Suppressor macrophage treated with lipopolysaccharide for 4 hours (primary cell): ENCODE measurements around the gene PDRG1.

Experiments used
- DNase-seq: peaks from one replicate; pipeline ENCODE4 v3.0.0-alpha.2; 2020

Gene PDRG1

GRCh38 chr20:31951530-31952453 is at the start of gene PDRG1:
PDRG1 (minus strand) TSS chr20:31952046; CDS start chr20:31951961, 85 bp downstream.
- DNase-seq = peak; percentile 100

GRCh38 chr20:31998246-31998645 is 46.4 kb upstream of the PDRG1 start:
- DNase-seq = no peak

GRCh38 chr20:31996996-31997395 is 45.1 kb upstream of the PDRG1 start:
- DNase-seq = no peak

DNA sequence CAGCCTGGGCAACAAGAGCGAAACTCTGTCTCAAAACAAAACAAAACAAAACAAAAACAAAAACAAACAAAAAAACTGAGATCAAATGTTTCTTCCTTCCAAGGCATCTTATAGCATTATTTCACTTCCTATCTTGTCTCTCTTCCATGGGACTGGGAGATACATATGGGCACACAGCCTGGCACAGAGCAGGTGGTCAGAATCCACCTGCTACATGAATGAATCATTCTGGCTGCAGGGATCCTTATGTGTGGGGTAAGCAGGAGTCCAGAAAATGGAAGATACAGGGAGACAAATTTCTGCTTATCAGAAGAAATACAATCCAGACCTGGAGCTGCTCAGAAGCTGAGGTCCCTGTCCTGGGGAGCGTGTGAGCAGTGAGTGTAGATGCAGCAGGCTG is 40.2 kb upstream of the PDRG1 start:
- no peak for DNase-seq

DNA sequence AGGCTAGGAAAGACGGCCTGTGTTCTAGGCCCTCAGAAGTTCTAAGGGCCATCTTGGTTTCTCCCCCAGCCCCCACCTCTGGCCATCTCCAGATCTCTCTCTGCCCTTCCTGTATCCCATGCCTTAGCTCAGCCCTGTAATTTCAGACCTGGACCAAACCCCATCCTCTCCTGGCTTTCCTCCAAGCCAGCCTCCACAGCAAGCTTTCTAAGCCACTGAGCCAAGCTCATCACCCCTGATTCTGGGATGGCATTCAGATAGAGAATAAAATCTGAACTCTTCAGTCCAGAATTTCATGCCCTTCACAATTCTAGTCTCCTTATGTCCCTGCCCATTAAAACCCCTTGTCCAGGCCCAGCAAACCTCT is 39.5 kb upstream of the PDRG1 start:
- no peak for DNase-seq

DNA sequence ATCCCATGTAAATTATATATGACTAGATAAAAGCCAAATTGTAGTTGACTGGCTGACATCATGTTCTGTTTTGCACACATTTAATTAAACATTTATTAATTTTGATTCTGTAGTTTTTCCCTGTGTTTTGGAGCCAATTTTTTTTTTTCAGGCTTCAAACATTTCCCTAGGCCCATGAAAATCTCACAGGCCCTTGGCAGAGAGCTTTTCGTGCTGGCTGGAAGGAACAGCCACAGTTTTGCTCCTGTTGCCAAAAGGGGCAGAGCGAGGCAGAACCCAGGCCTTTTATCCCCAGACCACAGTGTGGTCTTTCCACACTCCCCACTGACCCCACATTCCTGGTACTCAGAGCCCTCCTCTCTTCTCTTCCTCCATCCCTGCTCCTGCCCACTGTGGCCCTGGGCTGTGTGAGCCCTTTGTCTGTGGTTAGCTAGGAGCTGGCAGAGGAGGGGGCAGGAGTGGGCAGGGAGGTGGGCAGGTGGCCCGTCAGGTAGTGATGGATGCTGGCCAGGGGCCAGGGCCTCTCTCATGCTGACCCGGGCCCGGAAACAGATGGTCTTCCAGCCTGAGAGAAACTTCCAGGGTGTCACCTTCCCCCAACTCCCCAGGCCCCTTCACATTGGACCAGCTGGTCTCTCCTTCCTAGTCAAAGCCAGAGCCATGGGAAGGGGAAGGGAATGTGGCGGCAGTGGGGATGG is 38.9 kb upstream of the PDRG1 start:
- no peak for DNase-seq

DNA sequence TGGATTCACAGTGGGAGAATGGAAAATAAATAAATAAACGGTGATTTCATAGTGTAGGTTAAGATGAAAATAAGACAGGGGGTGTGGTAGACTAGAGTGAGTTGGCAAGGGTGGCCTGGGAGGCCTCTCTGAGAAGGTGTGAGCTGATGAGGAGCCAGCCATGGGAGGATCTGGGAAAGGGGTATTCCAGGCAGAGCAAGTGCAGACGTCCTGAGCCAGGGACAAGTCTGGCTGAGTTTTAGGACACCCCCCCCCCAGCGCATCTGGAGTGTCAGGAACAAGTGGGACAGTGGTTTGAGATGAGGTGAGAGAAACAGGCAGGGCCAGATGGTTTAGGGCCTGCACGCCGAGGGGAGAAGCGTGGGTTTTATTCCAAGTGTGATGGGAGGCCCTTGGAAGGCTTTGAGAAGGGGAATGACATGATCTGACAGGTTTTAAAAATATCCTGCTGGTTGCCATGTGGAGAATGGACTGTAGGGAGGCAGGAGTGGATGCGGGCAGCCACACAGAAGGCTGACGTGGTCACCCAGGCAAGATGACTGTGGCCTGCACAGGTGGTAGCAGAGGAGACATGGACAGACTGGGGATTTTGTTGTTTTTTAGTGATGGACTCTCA is 37.3 kb upstream of the PDRG1 start:
- no peak for DNase-seq

GRCh38 chr20:31988430-31989015 is 36.7 kb upstream of the PDRG1 start:
- DNase-seq = no peak

DNA sequence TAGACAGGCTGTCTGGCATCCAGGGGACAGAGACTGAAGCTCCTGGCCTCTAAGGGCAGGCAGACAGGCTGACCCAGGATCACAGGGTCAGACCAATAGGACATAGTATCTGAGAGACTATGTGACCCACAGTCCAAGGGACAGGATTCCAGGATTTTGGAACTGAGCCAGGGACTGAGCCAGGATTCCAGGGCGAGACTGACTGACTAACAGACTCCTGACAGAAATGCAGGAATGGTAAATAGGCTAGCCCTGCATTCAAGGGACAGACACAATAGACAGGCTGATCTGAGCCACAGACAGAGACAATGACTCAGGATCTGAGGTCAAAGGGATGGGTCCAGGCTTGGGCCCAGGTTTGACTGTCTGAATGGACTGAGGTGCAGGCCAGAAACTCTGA is 35.9 kb upstream of the PDRG1 start:
- DNase-seq = no peak

GRCh38 chr20:31984981-31985471 is 33.2 kb upstream of the PDRG1 start:
- no peak for DNase-seq

DNA sequence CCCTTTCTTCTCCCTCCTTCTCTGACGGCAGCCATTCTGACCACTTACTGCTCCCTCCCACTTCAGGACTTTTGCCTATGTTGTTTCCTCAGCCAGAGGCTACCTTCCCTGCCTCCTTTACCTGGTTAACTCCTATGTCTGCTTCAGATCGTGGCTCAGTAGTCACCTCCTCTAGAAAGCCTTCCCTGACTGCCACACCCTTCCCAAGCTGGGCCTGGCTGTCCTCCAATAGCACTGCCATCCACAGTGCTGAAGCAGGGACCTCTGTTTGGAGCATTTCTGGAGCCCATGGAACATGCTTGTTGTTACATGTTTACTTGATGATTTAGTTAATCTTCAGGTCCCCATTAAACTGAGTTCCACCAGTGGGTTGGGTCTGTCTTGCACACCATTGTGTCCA is 29.9 kb upstream of the PDRG1 start:
- no peak for DNase-seq

- DNase-seq = no peak
These were observed 28.0 kb upstream of the PDRG1 start for GRCh38 chr20:31979713-31980426.

- no peak for DNase-seq
These were observed 25.2 kb upstream of the PDRG1 start for GRCh38 chr20:31977080-31977479.

- DNase-seq = no peak
These were observed 24.0 kb upstream of the PDRG1 start for GRCh38 chr20:31975874-31976273.

DNA sequence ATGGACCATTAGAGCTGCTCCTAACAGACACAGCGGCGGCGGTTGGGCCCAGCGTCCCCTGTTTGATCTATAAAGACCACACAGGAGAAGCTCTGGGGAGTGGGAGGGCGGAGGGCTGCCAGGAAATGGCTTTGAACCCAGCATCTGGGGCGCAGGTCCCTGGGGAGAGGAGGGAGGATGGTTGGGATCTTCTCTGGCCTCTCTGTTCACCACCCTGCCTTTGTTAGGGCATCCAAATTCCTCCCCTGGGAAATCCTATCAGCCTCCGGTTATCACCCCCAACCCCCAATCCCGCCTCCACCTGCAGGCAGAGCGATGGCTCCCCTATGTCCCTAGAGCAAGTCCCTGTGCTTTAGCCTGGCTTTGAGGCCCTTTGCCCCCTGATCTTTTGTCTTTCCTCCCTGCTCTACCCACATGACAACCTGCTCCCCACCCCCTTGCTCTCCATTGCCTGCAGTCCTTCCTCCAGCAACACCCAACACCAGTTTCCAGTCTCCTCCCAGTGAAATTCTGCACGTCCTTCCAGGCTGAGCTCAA is 23.2 kb upstream of the PDRG1 start:
- DNase-seq = no peak

- no peak for DNase-seq
These were observed 22.4 kb upstream of the PDRG1 start for GRCh38 chr20:31974296-31974695.

DNA sequence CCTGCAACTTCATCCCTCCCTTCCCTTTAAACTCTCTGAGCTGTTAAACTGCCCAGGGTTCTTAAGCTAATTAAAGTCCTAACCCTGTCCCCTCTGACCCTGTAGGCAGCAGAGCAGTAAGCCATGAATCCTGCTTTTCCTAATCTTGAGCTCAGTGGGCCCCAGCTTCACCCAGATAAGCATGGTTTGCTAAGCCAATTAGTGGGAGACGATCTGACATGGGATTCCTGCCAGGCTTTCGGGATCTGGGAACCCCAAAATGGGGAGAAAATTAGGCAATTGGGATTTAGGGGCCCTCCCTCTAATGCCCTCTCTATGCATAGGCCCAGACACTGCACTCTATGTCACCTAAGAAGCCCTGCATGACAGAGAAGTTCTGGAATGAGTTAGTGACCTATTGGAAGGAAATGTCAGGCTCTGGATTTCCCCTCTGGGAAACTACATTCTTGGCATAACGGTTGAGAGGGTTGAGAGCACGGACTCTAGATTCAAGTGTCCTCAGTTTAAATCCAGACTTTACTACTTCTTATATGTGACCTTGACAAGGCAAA is 20.7 kb upstream of the PDRG1 start:
- no peak for DNase-seq

DNA sequence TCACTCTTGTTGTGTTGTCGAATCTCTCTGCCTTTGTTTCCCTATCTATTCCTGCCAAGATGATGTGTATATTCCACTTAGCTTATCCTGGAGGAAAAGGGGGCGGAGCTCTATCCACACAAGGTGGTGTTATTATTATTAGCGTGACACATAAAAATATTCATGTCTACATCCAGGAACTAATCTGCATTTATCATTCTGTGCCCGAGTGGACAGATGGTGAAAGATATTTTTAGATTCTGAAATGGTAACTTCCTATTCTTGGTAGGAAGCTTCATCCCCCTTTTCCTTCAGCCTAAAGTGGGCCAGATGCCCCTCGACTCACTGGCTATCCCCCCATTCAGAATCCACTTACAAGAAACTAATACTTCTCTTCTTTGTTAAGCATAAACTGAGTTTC is 18.1 kb upstream of the PDRG1 start:
- DNase-seq = no peak

GRCh38 chr20:31968291-31969126 is 16.7 kb upstream of the PDRG1 start:
- DNase-seq = peak; percentile 81

- DNase-seq = peak; percentile 18
These were observed 16.0 kb upstream of the PDRG1 start, which contains the start of gene XKR7 for GRCh38 chr20:31967830-31968249. XKR7 (plus strand) TSS chr20:31968151; CDS start chr20:31968176, 25 bp downstream.
